Ovary (tissue), 9 donors: Measurements from ENCODE around the gene SMIM44. TPM values are rescaled to one million over a fixed set of nuclear protein-coding genes. Genes with fewer than 3 reads are reported as not detected.
A peak's percentile ranks its signal among the peaks of the same experiment; 100 is the strongest.

Experiments used
- DNase-seq, 5 donors: peaks; one replicate each; pipeline ENCODE4 v3.0.0-alpha.2; 2019 to 2020
- H3K27ac ChIP-seq, 2 donors: fragments of 200-600 bp; one replicate each; pipeline versions ENCODE4 v1.5.1 to v1.8.0; 2019 to 2022
- H3K27me3 ChIP-seq: fragments of 200-600 bp; one replicate; pipeline ENCODE4 v1.8.0; 2022
- H3K36me3 ChIP-seq: fragments of 200-600 bp; sonication (generic); one replicate; pipeline ENCODE4 v1.5.1; 2019
- H3K4me1 ChIP-seq: one replicate; pipeline ENCODE4 v1.8.1; 2013; ENCODE audit warnings: mild to moderate bottlenecking, moderate library complexity; ENCODE audit not compliant: insufficient read depth
- H3K4me3 ChIP-seq: fragments of 200-600 bp; sonication (generic); one replicate; pipeline ENCODE4 v1.5.1; 2017
- H3K9me3 ChIP-seq, 2 donors: fragments of 200-600 bp in 1 of 2; sonication (generic) in 1 of 2; one replicate each; pipeline versions ENCODE4 v1.5.1 to v1.8.1; 2013 to 2019; ENCODE audit warnings: mild to moderate bottlenecking in 1 of 2, moderate library complexity in 1 of 2
- CTCF ChIP-seq, 3 donors: fragments of 450-650 bp in 2 of 3; fragments of 200-600 bp in 1 of 3; IDR thresholded peaks; one replicate each; pipeline versions ENCODE4 v1.5.1 to v1.8.0; 2016 to 2022; ENCODE audit warnings: antibody characterized with exemption in 3 of 3, mild to moderate bottlenecking in 1 of 3
- EP300 ChIP-seq: sonication (generic); formaldehyde crosslinking; IDR thresholded peaks from one replicate; pipeline ENCODE4 v1.6.1; 2017; ENCODE audit warnings: antibody characterized with exemption
- POLR2A ChIP-seq: fragments of 450-650 bp; IDR thresholded peaks from one replicate; pipeline ENCODE4 v1.6.1; 2017; ENCODE audit warnings: antibody characterized with exemption, mild to moderate bottlenecking, moderate library complexity
- WGBS, 3 donors: extraction: QIAGEN DNeasy Blood & Tissue Kit in 1 of 3; methylation state at CpG; one replicate each; pipeline versions ENCODE4 v1.1.5 to v1.1.7; 2013 to 2017; 5-methylcytosine and 5-hydroxymethylcytosine counted together
- intact Hi-C, 4 donors: fragments of 100-400 bp; cut with DNase I; formaldehyde crosslinking; loops; one replicate each; pipeline versions ENCODE4 v1.11.0 to v1.15.1; 2022 to 2023
- polyA plus RNA-seq, 2 donors: library from polyadenylated mRNA; stranded (reverse); fragments of 200-250 nt in 1 of 2; fragments of 350-450 nt in 1 of 2; fragmentation: Illumina TruSeq in 1 of 2; extraction: RNeasy Lipid Tissue Mini Kit (QIAGEN cat#74804) in 1 of 2; gene quantifications; one replicate each; pipeline ENCODE4 v1.2.3, GENCODE V29; 2013 to 2014
- total RNA-seq, 7 donors: library from RNA; depleted of rRNA in 2 of 7; stranded (reverse); fragments of >200 nt in 2 of 7; fragmentation: NEBNext Ultra II Directional in 3 of 7; extraction: Animal tissue kit (Norgen Biotek cat#: 25700) in 3 of 7; gene quantifications; one replicate each; pipeline versions ENCODE4 v1.1.0 to v1.2.4, GENCODE V29; 2016 to 2023
- donor health status: DM: no; HTN: no; CAD: no; lungs with moderate emphysema.
- donor health status: DM: no; HTN: no; CAD: no.
- donor health status: Bipolar disorder and iron deficiency.
- donor health status: DM: yes; HTN: yes; CAD: no.
- donor health status: DM: no; HTN: no; CAD: no.
- donor health status: DM: yes; HTN: yes; CAD: no.

Gene SMIM44
- total and polyA plus RNA-seq, 9 donors, result 0.92 TPM; not detected in 8

GRCh38 chr19:3463714-3464586, 19.3 kb downstream of the SMIM44 start:
- TF ChIP-seq POLR2A (no peak), CTCF (IDR thresholded peaks at IDR 0.05) (no peak), EP300 (no peak)
- no peaks in the 10 kb centered on the region for H3K36me3 ChIP-seq
- 76 to 80% (median 77%) methylated on average over 45 to 57 of the region's 57 CpGs for WGBS, 3 donors
- no peak overlapping the region for H3K4me3 ChIP-seq
- no peaks in the 10 kb centered on the region for H3K27me3 ChIP-seq
- H3K9me3 ChIP-seq, result no peaks in the 10 kb centered on the region
- intact Hi-C loops, result no loop called here
- H3K27ac ChIP-seq, result peak overlapping the region in 1 of 2 donors; percentile 45
- DNase-seq, result peak in 1 of 5 donors; percentile 41
- H3K4me1 ChIP-seq, result peaks cover 23% of the 10 kb centered on the region

- Histone ChIP-seq H3K27me3 (no peaks in the 10 kb centered on the region), H3K27ac (peak overlapping the region; percentile 17 to 45), H3K9me3 (no peaks in the 10 kb centered on the region), H3K4me1 (peaks cover 29% of the 10 kb centered on the region), H3K36me3 (no peaks in the 10 kb centered on the region), H3K4me3 (no peak overlapping the region)
- 73 to 78% (median 78%) methylated on average over 50 to 58 of the region's 58 CpGs for WGBS, 3 donors
- TF ChIP-seq POLR2A, result no peak
- TF ChIP-seq EP300, result no peak
- no peak for TF ChIP-seq CTCF (IDR thresholded peaks at IDR 0.05)
- intact Hi-C loops, result no loop called here
- DNase-seq, result peak in 1 of 5 donors; percentile 48
Measured at GRCh38 chr19:3462991-3463713, 20.1 kb downstream of the SMIM44 start.

- H3K4me3 ChIP-seq, result no peak overlapping the region
- peaks cover 36% of the 10 kb centered on the region for H3K4me1 ChIP-seq
- DNase-seq, result peak in 1 of 5 donors; percentile 57
- TF ChIP-seq EP300, result no peak
- no peak for TF ChIP-seq CTCF (IDR thresholded peaks at IDR 0.05)
- peak; percentile 8 for TF ChIP-seq POLR2A
- H3K27me3 ChIP-seq, result no peaks in the 10 kb centered on the region
- H3K36me3 ChIP-seq, result no peaks in the 10 kb centered on the region
- H3K9me3 ChIP-seq, result no peaks in the 10 kb centered on the region
- WGBS, 3 donors, result 34 to 39% (median 35%) methylated on average over 15 of the region's 15 CpGs
- H3K27ac ChIP-seq, result peak overlapping the region; percentile 84 to 95
- intact Hi-C loops, result no loop called here
Measured at GRCh38 chr19:3459965-3460582, 23.2 kb downstream of the SMIM44 start.

GRCh38 chr19:3459089-3459881, 24.0 kb downstream of the SMIM44 start:
- intact Hi-C loops, result no loop called here
- 1 to 6% (median 2%) methylated on average over 26 of the region's 26 CpGs for WGBS, 3 donors
- DNase-seq, result peak; percentile 95 to 96 (median 95)
- no peaks in the 10 kb centered on the region for H3K9me3 ChIP-seq
- peak overlapping the region; percentile 92 to 95 for H3K27ac ChIP-seq
- peaks cover 36% of the 10 kb centered on the region for H3K4me1 ChIP-seq
- TF ChIP-seq EP300 (no peak), POLR2A (peak; percentile 40)
- H3K27me3 ChIP-seq, result no peaks in the 10 kb centered on the region
- no peaks in the 10 kb centered on the region for H3K36me3 ChIP-seq
- no peak overlapping the region for H3K4me3 ChIP-seq
